HG03196 (cell line): Measurements from ENCODE around the gene CTNNA2.

Experiments used
- ATAC-seq: cut with Tn5 transposase; IDR thresholded peaks from one replicate; pipeline ENCODE4 v1.9.1; 2021; ENCODE audit not compliant: unreplicated experiment

Gene CTNNA2

GRCh38 chr2:80363330-80363729, 850.5 kb downstream of the CTNNA2 start:
- ATAC-seq = no peak

- no peak for ATAC-seq
Measured at GRCh38 chr2:80363791-80364349, 851.0 kb downstream of the CTNNA2 start.

GRCh38 chr2:80364524-80365212, 851.8 kb downstream of the CTNNA2 start:
- no peak for ATAC-seq

- no peak for ATAC-seq
Measured at GRCh38 chr2:80365762-80366161, 852.9 kb downstream of the CTNNA2 start.

- ATAC-seq = no peak
Measured at GRCh38 chr2:80370375-80371009, 857.6 kb downstream of the CTNNA2 start.

- ATAC-seq = no peak
Measured at GRCh38 chr2:80374105-80374504, 861.3 kb downstream of the CTNNA2 start.

- ATAC-seq = no peak
Measured at GRCh38 chr2:80377071-80377470, 864.2 kb downstream of the CTNNA2 start.

GRCh38 chr2:80380736-80381135, 867.9 kb downstream of the CTNNA2 start:
- no peak for ATAC-seq

GRCh38 chr2:80381666-80382065, 868.8 kb downstream of the CTNNA2 start:
- ATAC-seq = no peak

GRCh38 chr2:80392441-80392840, 879.6 kb downstream of the CTNNA2 start:
- no peak for ATAC-seq

GRCh38 chr2:80393991-80394390, 881.1 kb downstream of the CTNNA2 start:
- no peak for ATAC-seq

GRCh38 chr2:80395251-80395650, 882.4 kb downstream of the CTNNA2 start:
- ATAC-seq = no peak

GRCh38 chr2:80396276-80396675, 883.4 kb downstream of the CTNNA2 start:
- no peak for ATAC-seq

- ATAC-seq = no peak
Measured at GRCh38 chr2:80403081-80403480, 890.2 kb downstream of the CTNNA2 start.

- ATAC-seq = no peak
Measured at GRCh38 chr2:80407377-80407776, 894.5 kb downstream of the CTNNA2 start.

GRCh38 chr2:80410346-80410745, 897.5 kb downstream of the CTNNA2 start:
- no peak for ATAC-seq

- ATAC-seq = no peak
Measured at GRCh38 chr2:80413136-80413535, 900.3 kb downstream of the CTNNA2 start.

- no peak for ATAC-seq
Measured at GRCh38 chr2:80417737-80418136, 904.9 kb downstream of the CTNNA2 start.

GRCh38 chr2:80420530-80421208, 907.8 kb downstream of the CTNNA2 start:
- no peak for ATAC-seq

- no peak for ATAC-seq
Measured at GRCh38 chr2:80429251-80429650, 916.4 kb downstream of the CTNNA2 start.

GRCh38 chr2:80437959-80438358, 925.1 kb downstream of the CTNNA2 start:
- no peak for ATAC-seq

- ATAC-seq = no peak
Measured at GRCh38 chr2:80438686-80439085, 925.8 kb downstream of the CTNNA2 start.
